ENCODE results near the gene HYOU1.
"Not testable (repeated sequence)": the region's sequence is repeated elsewhere in the genome, so short reads cannot be mapped to it uniquely, and the experiment has no call there.

Gene HYOU1

GRCh38 chr11:119018074-119018938 lies 38.7 kb downstream of the HYOU1 start, which contains the start of the genes RPS25 and TRAPPC4:
TSS of gene RPS25 (minus strand) at chr11:119018343. CDS start at chr11:119018284, 59 bp downstream.
TSS of gene TRAPPC4 (plus strand) at chr11:119018766. CDS start at chr11:119018796, 30 bp downstream.
- peak; percentile 80 to 89 for DNase-seq

DNA sequence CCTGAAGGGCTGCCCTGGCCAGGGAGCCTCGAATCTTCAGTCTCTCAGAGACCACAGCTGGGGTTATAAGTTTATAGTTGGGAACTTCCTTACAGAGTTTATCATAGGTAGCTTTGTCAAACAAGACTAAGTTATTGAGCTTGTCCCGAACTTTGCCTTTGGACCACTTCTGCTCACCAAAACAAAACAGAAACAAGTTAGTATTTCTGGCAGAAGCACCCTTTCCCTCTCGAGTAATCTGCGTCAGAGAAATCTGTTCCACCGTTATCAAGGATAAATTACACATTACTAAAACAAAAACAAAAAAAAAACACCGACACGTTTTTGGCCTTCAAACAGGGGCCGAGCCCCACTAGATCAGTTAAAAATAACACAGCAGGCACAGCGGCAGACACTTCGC lies 39.6 kb downstream of the HYOU1 start:
- DNase-seq: not testable (repeated sequence)

DNA sequence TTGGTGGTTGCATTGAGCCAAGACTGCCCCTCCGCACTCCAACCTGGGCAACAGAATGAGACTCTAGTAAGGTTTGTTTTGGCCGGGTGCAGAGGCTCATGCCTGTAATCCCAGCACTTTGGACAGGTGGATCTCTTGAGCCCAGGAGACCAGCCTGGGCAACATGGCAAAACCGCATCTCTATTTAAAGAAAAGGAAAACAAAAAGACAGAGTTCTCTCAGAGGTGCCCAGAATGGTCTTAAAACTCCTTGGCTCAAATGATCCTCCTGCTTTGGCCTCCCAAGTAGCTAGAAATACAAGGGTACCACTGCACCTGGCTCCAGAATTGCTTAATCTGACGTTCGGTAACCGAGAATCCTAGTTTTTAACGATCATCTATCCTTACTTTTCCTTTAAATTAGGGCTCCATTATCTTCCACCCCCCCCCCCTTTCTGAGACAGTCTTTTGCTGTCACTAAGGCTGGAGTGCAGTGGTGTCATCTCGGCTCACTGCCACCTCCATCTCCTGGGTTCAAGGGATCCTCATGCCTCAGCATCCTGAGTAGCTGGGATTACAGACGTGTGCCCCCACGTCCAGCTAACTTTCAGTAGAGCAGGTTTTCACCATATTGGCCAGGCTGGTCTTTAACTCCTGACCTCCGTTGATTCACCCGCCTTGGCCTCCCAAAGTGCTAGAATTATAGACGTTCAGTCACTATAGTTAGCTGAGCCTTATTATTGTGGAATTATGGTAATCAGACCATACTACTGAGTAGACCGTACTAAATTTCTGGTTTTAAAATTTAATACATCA lies 40.6 kb downstream of the HYOU1 start:
- no peak for DNase-seq

DNA sequence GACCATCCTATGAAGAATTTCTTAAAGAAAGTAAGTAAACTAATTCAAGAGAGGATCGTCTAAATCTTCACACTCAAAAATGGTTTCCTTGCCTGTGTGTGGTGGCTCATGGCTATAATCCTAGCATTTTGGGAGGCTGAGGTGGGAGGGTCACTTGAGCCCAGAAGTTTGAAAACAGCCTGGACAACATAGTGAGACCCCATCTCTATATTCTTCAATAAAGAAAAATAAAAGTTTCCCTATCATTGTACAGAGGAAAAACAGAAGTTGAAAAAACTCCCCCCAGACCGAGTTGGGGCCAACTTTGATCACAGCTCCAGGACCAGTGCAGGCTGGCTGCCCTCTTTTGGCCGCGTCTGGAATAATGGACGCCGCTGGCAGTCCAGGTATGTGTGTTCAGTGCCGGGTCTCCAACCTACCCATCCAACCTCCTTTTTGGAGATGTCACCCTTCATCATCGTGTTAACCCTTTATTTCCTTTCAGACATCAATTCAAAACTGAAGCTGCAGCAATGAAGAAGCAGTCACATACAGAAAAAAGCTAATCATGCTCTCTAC lies 41.9 kb downstream of the HYOU1 start:
- no peak for DNase-seq

DNA sequence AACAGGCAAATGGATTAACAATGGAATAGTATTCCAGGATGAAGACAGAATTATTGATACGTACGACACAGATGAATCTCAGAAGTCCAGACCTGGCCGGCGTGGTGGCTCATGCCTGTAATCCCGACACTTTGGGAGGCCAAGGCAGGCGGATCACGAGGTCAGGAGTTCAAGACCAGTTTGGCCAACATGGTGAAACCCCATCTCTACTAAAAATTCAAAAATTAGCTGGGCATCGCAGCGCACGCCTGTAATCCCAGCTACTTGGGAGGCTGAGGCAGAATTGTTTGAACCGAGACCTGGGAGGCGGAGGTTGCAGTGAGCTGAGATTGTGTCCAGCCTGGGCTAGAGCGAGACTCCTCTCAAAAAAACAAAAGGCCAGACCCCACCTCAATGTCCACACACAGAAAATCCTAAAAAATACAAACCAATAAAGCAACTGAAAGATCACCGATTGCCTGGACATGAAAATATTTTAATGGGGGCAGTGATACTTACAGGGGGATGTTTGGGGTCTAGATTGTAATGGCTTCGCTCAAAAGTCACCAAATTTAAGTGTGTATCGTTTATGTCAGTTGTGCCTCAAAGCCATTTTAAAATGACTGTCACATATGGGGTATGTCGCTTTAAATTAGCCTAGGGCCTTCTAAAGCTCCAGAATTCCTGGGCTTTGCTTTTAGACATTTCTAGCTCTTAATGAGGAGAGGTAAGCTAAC lies 42.6 kb downstream of the HYOU1 start:
- no peak for DNase-seq

DNA sequence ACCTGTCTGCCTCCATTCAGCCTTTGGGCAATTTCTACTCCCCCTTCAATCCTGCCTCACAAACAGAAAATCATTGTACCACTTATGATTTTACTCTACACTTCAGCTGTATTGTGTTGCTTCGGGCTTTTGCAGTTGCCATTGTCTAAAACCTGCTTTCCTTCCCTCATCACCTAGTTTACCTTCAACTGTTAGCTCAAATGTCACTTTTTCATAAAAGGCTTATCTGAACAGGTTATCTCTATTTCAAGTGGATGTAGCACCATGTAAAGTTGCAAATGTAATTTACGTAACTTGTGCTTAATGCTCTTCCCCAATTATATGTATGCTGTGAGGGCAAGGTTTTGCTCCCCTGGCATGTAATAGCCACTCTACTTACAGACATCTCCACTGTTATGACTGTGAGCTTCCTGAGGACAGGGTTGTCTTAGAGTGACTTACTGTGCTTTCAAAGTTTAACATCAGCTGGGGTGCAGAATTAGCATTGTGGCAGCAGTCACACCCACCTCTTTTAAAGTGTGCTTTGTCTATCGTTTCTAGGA lies 44.3 kb downstream of the HYOU1 start:
- DNase-seq: no peak

DNA sequence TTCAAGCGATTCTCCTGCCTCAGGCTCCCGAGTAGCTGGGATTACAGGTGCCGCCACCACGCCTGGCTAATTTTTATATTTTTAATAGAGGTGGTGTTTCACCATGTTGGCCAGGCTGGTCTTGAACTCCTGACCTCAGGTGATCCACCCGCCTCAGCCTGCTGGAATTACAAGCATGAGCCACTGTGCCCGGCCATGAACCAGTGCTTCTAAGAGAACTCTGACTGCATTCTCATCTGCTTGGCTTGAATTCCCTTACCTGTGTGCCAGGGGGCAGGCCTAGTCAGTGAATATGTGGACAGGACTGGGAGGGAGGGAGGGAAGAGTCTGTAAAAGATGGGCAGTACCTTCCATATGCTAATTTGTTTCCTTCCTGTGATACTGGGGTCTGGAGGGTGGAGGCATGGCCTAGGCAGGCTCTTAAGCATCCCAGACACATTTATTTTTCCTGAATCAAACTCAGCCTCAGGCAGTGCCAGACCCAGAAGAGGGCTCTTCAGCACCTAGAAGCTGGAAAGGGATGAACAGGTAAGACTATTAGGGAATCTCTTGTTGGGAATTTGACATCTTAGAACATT lies 45.4 kb downstream of the HYOU1 start:
- DNase-seq: no peak

DNA sequence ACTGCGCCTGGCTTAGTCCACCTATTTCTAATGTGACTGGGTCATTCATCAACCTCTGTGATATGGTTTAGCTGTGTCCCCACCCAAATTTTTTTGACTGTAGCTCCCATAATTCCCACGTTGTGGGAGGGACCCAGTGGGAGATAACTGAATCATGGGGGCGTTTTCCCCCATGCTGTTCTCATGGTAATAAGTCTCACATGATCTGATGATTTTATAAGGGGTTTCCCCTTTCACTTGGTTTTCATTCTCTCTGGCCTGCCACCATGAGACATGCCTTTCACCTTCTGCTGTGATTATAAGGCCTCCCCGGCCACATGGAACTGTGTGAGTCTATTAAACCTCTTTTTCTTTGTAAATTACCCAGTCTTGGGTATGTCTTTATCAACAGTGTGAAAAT lies 50.3 kb downstream of the HYOU1 start:
- no peak for DNase-seq

DNA sequence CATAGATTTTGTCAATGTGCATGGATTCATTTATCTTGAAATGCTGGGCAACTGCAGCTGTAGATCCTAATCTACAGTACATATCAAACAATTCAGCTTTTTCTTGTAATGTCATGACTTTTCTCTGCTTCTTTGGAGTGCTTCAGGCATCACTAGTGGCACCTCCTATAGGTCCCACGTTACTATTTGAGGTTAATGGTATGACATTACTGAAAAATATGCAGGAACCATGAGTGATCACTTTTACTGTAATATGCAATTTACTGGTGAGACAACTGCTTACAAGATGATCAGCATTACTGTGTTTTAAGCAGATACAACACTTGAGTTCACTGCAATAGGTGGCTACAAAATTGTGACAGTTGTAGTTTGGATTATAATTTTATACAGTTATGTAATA lies 56.1 kb downstream of the HYOU1 start:
- DNase-seq: no peak

- no peak for DNase-seq
These were observed 58.2 kb downstream of the HYOU1 start for GRCh38 chr11:118998822-118999221.

DNA sequence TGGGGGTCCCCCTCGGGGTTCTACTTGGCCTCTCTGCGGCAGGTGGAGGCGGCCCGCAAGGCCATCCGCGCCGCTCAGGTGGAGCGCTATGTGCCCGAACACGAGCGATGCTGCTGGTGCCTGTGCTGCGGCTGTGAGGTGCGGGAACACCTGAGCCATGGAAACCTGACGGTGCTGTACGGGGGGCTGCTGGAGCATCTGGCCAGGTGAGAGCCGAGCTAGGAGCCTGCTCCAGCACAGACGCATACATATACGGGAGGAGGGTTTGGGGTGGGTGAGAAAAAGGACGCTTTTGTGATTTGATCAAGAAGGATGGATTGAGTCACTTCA lies 58.7 kb downstream of the HYOU1 start:
- no peak for DNase-seq

DNA sequence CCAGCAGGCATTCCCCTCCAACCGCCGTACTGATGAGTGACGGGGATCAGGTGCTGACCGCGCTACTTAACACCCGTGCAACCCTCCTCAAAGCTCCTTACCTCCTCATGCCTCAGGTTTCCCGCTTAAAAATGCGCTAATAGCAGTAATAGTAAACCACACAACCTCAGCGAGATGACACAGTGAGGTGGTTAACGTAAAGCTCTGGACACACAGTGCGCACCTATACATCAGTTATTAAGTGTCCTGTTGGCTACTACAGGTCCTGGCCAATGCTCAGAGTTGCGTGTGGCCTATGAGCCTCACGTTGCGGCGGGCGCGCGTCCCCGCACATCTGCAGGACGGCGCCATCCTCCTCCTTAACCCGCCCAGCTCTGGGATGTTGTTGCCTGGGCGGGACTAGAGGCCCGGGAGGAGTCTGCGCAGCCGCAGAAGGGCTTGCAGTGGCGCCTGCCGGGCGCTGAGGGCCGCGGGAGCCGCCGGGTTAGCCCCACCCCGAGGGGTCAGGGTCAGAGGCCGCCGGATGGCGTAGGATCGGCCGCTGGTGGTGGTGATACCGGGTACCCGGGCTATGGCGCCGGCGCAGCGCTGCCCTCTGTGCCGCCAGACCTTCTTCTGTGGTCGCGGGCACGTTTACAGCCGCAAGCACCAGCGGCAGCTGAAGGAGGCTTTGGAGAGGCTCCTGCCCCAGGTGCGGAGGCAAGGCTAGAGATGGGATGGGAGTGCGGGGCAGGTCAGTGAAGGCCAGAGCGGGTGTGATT lies 59.2 kb downstream of the HYOU1 start, which contains the start of gene CENATAC:
TSS of gene CENATAC (plus strand) at position 512 of the 761 bp plus-strand sequence. CDS start at position 572, 60 bp downstream.
- peak; percentile 27 to 86 for DNase-seq

DNA sequence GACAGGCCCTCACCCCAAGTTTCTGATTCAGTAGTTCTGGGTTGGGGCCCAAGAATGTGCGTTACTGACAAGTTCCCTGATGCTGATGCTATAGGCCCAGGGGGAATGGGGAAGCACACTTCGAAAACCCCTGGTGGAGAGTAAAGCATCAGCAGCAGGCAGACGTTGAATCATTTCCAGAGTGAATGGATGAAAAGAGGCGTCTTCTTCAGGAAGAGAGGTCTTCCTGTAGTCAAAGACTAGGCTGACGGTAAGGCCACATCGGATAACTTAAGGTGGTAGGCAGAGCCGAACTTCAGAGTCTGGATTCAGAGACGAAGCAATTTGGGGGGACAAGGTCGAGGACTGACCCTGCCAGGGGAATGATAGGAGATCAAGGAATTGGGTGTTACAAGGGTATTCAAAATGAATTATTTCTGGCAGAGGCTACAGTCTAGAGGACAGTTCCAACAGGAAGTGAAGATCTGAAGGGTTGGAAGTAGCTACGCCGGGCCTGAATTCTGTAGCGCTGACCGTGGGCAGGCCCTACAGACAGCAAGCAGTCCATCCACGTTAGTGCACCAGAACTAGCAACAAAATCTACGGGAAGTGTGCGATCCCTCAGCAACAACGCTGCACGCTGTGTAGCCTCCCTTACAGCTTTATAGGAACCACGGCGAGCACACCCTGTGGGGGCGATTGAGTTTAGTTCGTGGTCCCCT lies 59.9 kb downstream of the HYOU1 start:
- no peak for DNase-seq

Measured in cerebellar nuclear complex (tissue), 1 donor.